Astrocyte (in vitro differentiated cells and primary cell): ENCODE measurements around the gene FER.

Source experiments
- EZH2 ChIP-seq: IDR thresholded peaks from 2 replicates; pipeline ENCODE4 v1.6.1; 2012; ENCODE audit warnings: mild to moderate bottlenecking, low read length, inconsistent platforms; ENCODE audit not compliant: insufficient read depth
- TF ChIP-seq, protein P1 (sequence below): IDR thresholded peaks from 2 replicates; pipeline ENCODE4 v1.5.1; 2011; ENCODE audit warnings: low read depth, mild to moderate bottlenecking, inconsistent platforms, low read length, moderate library complexity; ENCODE audit not compliant: insufficient read depth

- TF ChIP-seq, protein P1, sequence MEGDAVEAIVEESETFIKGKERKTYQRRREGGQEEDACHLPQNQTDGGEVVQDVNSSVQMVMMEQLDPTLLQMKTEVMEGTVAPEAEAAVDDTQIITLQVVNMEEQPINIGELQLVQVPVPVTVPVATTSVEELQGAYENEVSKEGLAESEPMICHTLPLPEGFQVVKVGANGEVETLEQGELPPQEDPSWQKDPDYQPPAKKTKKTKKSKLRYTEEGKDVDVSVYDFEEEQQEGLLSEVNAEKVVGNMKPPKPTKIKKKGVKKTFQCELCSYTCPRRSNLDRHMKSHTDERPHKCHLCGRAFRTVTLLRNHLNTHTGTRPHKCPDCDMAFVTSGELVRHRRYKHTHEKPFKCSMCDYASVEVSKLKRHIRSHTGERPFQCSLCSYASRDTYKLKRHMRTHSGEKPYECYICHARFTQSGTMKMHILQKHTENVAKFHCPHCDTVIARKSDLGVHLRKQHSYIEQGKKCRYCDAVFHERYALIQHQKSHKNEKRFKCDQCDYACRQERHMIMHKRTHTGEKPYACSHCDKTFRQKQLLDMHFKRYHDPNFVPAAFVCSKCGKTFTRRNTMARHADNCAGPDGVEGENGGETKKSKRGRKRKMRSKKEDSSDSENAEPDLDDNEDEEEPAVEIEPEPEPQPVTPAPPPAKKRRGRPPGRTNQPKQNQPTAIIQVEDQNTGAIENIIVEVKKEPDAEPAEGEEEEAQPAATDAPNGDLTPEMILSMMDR: no peak
- TF ChIP-seq EZH2: no peak
Observed at GRCh38 chr5:109063223-109063622, 315.5 kb downstream of the FER start.
